Hepatocyte (in vitro differentiated cells): ENCODE data around the gene STK39. TPM values are rescaled to one million over a fixed set of nuclear protein-coding genes. Genes with fewer than 3 reads are reported as not detected.
A peak's percentile ranks its signal among the peaks of the same experiment; 100 is the strongest.

Source experiments
- DNase-seq: peaks from one replicate; pipeline ENCODE4 v3.0.0-alpha.2; 2016; ENCODE audit warnings: low spot score
- H2AFZ ChIP-seq: fragments of 200-600 bp; sonication (generic); 2 replicates; pipeline ENCODE4 v1.6.0; 2016; ENCODE audit warnings: antibody characterized with exemption, mild to moderate bottlenecking
- H3K27ac ChIP-seq: fragments of 200-600 bp; sonication (generic); 2 replicates; pipeline ENCODE4 v1.5.1; 2016; ENCODE audit warnings: mild to moderate bottlenecking
- H3K27me3 ChIP-seq: fragments of 200-600 bp; sonication (generic); 2 replicates; pipeline ENCODE4 v1.6.1; 2016
- H3K36me3 ChIP-seq: fragments of 200-600 bp; sonication (generic); replicated peaks from 2 replicates; pipeline ENCODE4 v1.5.1; 2016; ENCODE audit warnings: low read depth; ENCODE audit not compliant: insufficient read depth
- H3K4me1 ChIP-seq: fragments of 200-600 bp; sonication (generic); 2 replicates; pipeline ENCODE4 v1.5.1; 2016; ENCODE audit warnings: mild to moderate bottlenecking, moderate library complexity; ENCODE audit not compliant: insufficient read depth
- H3K4me2 ChIP-seq: fragments of 200-600 bp; sonication (generic); 2 replicates; pipeline ENCODE4 v1.6.0; 2016
- H3K4me3 ChIP-seq: fragments of 200-600 bp; sonication (generic); 2 replicates; pipeline ENCODE4 v1.5.1; 2016; ENCODE audit warnings: mild to moderate bottlenecking
- H3K79me2 ChIP-seq: fragments of 200-600 bp; sonication (generic); 2 replicates; pipeline ENCODE4 v1.6.0; 2017; ENCODE audit warnings: mild to moderate bottlenecking
- H3K9me2 ChIP-seq: fragments of 200-600 bp; sonication (generic); replicated peaks from 2 replicates; pipeline ENCODE4 v1.6.0; 2017; ENCODE audit warnings: mild to moderate bottlenecking; ENCODE audit not compliant: insufficient read depth
- H3K9me3 ChIP-seq: fragments of 200-600 bp; sonication (generic); 2 replicates; pipeline ENCODE4 v1.5.1; 2016; ENCODE audit warnings: low read depth, mild to moderate bottlenecking
- H4K20me1 ChIP-seq: fragments of 200-600 bp; sonication (generic); 2 replicates; pipeline ENCODE4 v1.6.0; 2016; ENCODE audit warnings: mild to moderate bottlenecking; ENCODE audit not compliant: insufficient read depth, poor library complexity, severe bottlenecking
- CTCF ChIP-seq: fragments of 200-600 bp; sonication (generic); IDR thresholded peaks from 2 replicates; pipeline ENCODE4 v1.5.1; 2016; ENCODE audit warnings: antibody characterized with exemption, mild to moderate bottlenecking; ENCODE audit not compliant: poor library complexity
- EZH2 ChIP-seq: fragments of 200-600 bp; sonication (generic); IDR thresholded peaks from 2 replicates; pipeline ENCODE4 v1.6.1; 2016; ENCODE audit warnings: antibody characterized with exemption, mild to moderate bottlenecking, borderline replicate concordance
- EZH2phosphoT487 ChIP-seq: fragments of 200-600 bp; sonication (generic); IDR thresholded peaks from one replicate; pipeline ENCODE4 v1.6.1; 2018; ENCODE audit warnings: antibody characterized with exemption, mild to moderate bottlenecking, low read depth, moderate library complexity; ENCODE audit not compliant: unreplicated experiment, severe bottlenecking
- WGBS: methylation state at CpG from one replicate; pipeline ENCODE4 v1.1.6; 2016; ENCODE audit warnings: low lambda C conversion rate; ENCODE audit errors: missing lambda C conversion rate; 5-methylcytosine and 5-hydroxymethylcytosine counted together
- polyA plus RNA-seq: library from polyadenylated mRNA; unstranded; fragments of >200 nt; fragmentation: Nextera tagmentation; extraction: Ambion mirVana; gene quantifications from 2 replicates; pipeline ENCODE4 v1.2.1, GENCODE V29; 2016
- total RNA-seq: library from RNA; depleted of rRNA; stranded (reverse); fragments of >200 nt; gene quantifications from 2 replicates; pipeline ENCODE4 v1.2.3, GENCODE V29; 2014

The STK39 gene
- total and polyA plus RNA-seq, 2 experiments from 2014 or later = 26.9 to 39.4 TPM

DNA sequence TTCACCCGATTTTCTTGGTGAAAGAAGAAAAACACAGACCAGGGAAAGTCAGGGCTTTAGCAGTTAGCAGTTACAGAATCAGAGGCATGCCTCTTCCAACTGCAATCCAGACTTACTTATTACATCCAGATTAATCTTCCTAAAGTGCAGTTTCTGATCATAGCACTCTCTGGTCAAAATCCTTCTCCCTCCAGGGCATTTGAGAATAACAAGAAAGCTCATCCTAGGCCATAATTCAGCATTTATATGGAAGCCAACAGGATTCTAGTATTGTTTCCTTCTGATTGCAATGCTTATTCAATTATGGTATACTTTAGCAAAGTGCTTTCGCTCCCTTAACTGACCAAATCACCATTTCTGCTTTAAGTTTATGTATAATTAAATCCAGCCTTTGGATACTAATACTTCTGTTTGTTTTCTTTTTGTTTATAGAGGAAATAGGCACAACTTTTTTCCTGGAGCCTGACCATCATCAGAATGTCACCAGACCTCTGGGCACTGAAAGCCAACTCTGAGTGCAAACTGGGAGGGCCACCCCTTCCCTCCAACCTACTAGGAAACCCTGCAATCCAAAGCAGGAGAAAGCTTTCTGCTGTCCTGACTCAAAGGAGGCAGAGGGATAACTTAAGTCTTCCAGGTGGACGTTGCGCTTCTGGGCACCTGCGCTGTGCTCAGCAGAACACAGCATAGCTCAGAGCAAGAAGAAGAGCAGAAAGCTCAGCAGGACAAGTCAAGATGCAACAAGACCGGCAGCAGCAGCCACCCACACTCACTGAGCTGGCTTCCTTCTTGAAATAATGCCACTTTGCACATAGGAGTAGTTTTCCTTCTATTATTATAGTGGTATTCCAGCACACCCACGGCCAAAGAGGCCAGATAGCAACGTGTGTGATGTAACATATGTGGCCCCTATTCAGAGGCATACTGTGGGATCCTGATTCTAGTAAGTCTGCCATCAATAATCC is 99.3 kb downstream of the STK39 start:
- H3K27me3 ChIP-seq = no peaks in the 10 kb centered on the region
- H4K20me1 ChIP-seq = no peaks in the 10 kb centered on the region
- H3K79me2 ChIP-seq = no peaks in the 10 kb centered on the region
- H3K4me1 ChIP-seq = no peaks in the 10 kb centered on the region
- H3K27ac ChIP-seq = no peak overlapping the region
- H3K4me2 ChIP-seq = no peak overlapping the region
- WGBS = 66% methylated on average over 8 of the region's 8 CpGs
- no peaks in the 10 kb centered on the region for H3K36me3 ChIP-seq
- no peak overlapping the region for H2AFZ ChIP-seq
- no peak for DNase-seq
- no peaks in the 10 kb centered on the region for H3K9me2 ChIP-seq
- H3K4me3 ChIP-seq = no peak overlapping the region
- H3K9me3 ChIP-seq = no peaks in the 10 kb centered on the region
- no peak for TF ChIP-seq CTCF
- TF ChIP-seq EZH2phosphoT487 = no peak
- TF ChIP-seq EZH2 = no peak

- H3K4me2 ChIP-seq = no peak overlapping the region
- H3K9me2 ChIP-seq = no peaks in the 10 kb centered on the region
- H3K27me3 ChIP-seq = no peaks in the 10 kb centered on the region
- WGBS = 91% methylated on average over 9 of the region's 9 CpGs
- H3K36me3 ChIP-seq = no peaks in the 10 kb centered on the region
- no peak overlapping the region for H2AFZ ChIP-seq
- H3K4me1 ChIP-seq = no peaks in the 10 kb centered on the region
- H4K20me1 ChIP-seq = no peaks in the 10 kb centered on the region
- H3K27ac ChIP-seq = peak overlapping the region; percentile 5
- TF ChIP-seq CTCF (no peak), EZH2phosphoT487 (no peak), EZH2 (no peak)
- H3K4me3 ChIP-seq = no peak overlapping the region
- DNase-seq = no peak
- H3K9me3 ChIP-seq = no peaks in the 10 kb centered on the region
- H3K79me2 ChIP-seq = no peaks in the 10 kb centered on the region
Observed at GRCh38 chr2:168146892-168147810, 100.2 kb downstream of the STK39 start.

DNA sequence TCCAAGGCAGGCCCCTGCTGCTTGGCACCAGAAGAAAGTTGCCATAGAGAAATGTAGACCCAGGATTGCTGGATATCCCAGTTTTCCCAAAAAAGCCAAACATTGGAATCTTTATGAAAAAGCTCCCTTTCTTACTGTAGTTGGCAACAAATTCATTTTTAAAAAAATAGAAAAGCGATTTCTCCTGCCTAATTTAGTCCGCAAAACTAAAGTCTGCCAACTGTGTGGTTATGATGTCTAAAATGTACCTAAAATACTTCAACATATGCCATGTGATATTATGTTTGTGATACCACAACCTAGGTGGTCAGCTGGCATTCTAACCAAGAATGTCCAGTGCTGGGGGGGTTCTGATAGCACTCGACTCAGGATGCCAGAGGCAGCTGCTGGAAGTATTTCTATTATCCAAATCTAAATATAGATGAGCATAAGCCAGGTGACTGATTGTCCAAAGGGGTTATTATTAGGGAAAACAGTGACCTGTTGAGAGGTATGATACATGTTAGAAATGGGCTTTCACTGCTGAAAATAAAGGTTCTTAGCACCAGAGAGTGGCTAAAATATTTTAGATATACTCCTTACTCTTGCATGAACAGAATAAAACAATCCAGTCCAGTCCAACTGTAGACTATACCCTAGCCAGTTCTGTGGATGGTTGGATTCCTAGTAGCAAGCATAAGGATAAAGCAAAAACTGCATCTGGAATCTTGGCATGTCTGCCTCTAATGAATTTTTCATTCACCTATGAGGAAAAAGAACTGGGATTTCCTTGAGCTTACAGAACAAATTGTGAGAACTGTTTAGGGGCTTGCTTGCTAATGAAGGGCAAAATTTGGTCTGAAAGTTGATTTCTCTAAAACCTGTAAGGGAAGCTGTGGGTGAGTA is 101.7 kb downstream of the STK39 start:
- no peak overlapping the region for H3K4me2 ChIP-seq
- no peak overlapping the region for H3K4me3 ChIP-seq
- H3K27me3 ChIP-seq = no peaks in the 10 kb centered on the region
- H3K27ac ChIP-seq = no peak overlapping the region
- H3K79me2 ChIP-seq = no peaks in the 10 kb centered on the region
- H3K4me1 ChIP-seq = no peaks in the 10 kb centered on the region
- H2AFZ ChIP-seq = no peak overlapping the region
- no peaks in the 10 kb centered on the region for H3K36me3 ChIP-seq
- 90% methylated on average over 3 of the region's 3 CpGs for WGBS
- H3K9me2 ChIP-seq = no peaks in the 10 kb centered on the region
- H3K9me3 ChIP-seq = no peaks in the 10 kb centered on the region
- no peaks in the 10 kb centered on the region for H4K20me1 ChIP-seq
- TF ChIP-seq EZH2phosphoT487 = no peak
- TF ChIP-seq CTCF = no peak
- TF ChIP-seq EZH2 = no peak
- DNase-seq = no peak
